ENCODE measurements around the gene KIAA1217. TPM values are rescaled to one million over a fixed set of nuclear protein-coding genes. Genes with fewer than 3 reads are reported as not detected.

Gene KIAA1217
- polyA plus RNA-seq, 1 of the 3 experiments (the other 2 are of a cell fraction): 7.2 TPM

DNA sequence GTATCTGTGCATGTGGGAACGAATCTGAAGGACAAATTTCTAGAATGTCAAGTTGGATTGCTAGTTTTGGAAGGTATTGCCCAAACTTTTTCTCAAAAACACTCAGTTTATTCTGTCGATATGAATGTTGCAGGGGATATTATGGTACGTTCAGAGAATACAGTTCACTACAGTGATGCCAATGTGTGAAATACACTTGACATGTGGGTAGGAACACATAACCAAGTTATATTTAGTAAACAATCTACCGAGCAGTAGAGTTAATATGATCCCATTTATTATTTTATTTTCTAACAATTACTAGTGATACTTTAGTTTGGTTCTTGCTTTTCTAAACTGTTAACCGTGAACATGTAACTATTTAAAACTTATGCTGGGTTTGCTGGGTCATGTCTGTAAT lies 37.4 kb downstream of the KIAA1217 start:
- Histone ChIP-seq H3K79me2 (ENCODE audit: insufficient read depth) (no peaks in the 10 kb centered on the region), H3F3A (replicated peaks; ENCODE audit: insufficient read depth) (no peaks in the 10 kb centered on the region), H3K9ac (no peak overlapping the region), H3K4me2 (no peak overlapping the region), H3K4me3 (ENCODE audit: low read depth in 2 of 2, low read length in 1 of 2) (no peak overlapping the region), H3K9me2 (no peaks in the 10 kb centered on the region), H3K36me3 (replicated peaks in 1 of 2; ENCODE audit: control insufficient read depth in 1 of 2, insufficient read depth in 2 of 2, low read length in 1 of 2) (no peaks in the 10 kb centered on the region), H3K9me3 (no peaks in the 10 kb centered on the region), H3K4me1 (ENCODE audit: control insufficient read depth in 1 of 2, insufficient read depth in 2 of 2, low read depth in 1 of 2, low read length in 1 of 2) (peaks cover 0 to 4% of the 10 kb centered on the region in 2 experiments; a peak in 2 of 4 replicates), H2AFZ (ENCODE audit: low read depth) (no peak overlapping the region), H3K27ac (ENCODE audit: low read depth in 2 of 2, low read length in 1 of 2) (no peak overlapping the region), H3K27me3 (ENCODE audit: insufficient read depth) (no peaks in the 10 kb centered on the region), H4K20me1 (ENCODE audit: insufficient read depth) (no peaks in the 10 kb centered on the region)
- DNase-seq: no peak
- ChIA-PET CTCF (no interaction called here), POLR2A (no interaction called here)
- TF ChIP-seq NFIC (IDR thresholded peaks at IDR 0.05; ENCODE audit: borderline replicate concordance): no peak
- no peak for TF ChIP-seq FOXM1 (IDR thresholded peaks at IDR 0.05; ENCODE audit: low read depth)
- no peak for TF ChIP-seq RXRA (IDR thresholded peaks at IDR 0.05; ENCODE audit: borderline replicate concordance, low read depth)
- TF ChIP-seq, protein P1, sequence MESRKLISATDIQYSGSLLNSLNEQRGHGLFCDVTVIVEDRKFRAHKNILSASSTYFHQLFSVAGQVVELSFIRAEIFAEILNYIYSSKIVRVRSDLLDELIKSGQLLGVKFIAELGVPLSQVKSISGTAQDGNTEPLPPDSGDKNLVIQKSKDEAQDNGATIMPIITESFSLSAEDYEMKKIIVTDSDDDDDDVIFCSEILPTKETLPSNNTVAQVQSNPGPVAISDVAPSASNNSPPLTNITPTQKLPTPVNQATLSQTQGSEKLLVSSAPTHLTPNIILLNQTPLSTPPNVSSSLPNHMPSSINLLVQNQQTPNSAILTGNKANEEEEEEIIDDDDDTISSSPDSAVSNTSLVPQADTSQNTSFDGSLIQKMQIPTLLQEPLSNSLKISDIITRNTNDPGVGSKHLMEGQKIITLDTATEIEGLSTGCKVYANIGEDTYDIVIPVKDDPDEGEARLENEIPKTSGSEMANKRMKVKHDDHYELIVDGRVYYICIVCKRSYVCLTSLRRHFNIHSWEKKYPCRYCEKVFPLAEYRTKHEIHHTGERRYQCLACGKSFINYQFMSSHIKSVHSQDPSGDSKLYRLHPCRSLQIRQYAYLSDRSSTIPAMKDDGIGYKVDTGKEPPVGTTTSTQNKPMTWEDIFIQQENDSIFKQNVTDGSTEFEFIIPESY (IDR thresholded peaks at IDR 0.05; ENCODE audit: borderline replicate concordance, low read depth): no peak
- TF ChIP-seq, protein P2, sequence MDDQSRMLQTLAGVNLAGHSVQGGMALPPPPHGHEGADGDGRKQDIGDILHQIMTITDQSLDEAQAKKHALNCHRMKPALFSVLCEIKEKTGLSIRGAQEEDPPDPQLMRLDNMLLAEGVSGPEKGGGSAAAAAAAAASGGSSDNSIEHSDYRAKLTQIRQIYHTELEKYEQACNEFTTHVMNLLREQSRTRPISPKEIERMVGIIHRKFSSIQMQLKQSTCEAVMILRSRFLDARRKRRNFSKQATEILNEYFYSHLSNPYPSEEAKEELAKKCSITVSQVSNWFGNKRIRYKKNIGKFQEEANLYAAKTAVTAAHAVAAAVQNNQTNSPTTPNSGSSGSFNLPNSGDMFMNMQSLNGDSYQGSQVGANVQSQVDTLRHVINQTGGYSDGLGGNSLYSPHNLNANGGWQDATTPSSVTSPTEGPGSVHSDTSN (IDR thresholded peaks at IDR 0.05): no peak
- TF ChIP-seq MXI1 (IDR thresholded peaks at IDR 0.05; ENCODE audit: low read depth, low read length): no peak
- TF ChIP-seq, protein P3, sequence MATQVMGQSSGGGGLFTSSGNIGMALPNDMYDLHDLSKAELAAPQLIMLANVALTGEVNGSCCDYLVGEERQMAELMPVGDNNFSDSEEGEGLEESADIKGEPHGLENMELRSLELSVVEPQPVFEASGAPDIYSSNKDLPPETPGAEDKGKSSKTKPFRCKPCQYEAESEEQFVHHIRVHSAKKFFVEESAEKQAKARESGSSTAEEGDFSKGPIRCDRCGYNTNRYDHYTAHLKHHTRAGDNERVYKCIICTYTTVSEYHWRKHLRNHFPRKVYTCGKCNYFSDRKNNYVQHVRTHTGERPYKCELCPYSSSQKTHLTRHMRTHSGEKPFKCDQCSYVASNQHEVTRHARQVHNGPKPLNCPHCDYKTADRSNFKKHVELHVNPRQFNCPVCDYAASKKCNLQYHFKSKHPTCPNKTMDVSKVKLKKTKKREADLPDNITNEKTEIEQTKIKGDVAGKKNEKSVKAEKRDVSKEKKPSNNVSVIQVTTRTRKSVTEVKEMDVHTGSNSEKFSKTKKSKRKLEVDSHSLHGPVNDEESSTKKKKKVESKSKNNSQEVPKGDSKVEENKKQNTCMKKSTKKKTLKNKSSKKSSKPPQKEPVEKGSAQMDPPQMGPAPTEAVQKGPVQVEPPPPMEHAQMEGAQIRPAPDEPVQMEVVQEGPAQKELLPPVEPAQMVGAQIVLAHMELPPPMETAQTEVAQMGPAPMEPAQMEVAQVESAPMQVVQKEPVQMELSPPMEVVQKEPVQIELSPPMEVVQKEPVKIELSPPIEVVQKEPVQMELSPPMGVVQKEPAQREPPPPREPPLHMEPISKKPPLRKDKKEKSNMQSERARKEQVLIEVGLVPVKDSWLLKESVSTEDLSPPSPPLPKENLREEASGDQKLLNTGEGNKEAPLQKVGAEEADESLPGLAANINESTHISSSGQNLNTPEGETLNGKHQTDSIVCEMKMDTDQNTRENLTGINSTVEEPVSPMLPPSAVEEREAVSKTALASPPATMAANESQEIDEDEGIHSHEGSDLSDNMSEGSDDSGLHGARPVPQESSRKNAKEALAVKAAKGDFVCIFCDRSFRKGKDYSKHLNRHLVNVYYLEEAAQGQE (IDR thresholded peaks at IDR 0.05; ENCODE audit: low read depth, low read length): no peak
- no peak for TF ChIP-seq EP300 (IDR thresholded peaks at IDR 0.05; ENCODE audit: borderline replicate concordance in 1 of 2, low read depth in 1 of 2, low read length in 1 of 2)
- TF ChIP-seq, protein P4, sequence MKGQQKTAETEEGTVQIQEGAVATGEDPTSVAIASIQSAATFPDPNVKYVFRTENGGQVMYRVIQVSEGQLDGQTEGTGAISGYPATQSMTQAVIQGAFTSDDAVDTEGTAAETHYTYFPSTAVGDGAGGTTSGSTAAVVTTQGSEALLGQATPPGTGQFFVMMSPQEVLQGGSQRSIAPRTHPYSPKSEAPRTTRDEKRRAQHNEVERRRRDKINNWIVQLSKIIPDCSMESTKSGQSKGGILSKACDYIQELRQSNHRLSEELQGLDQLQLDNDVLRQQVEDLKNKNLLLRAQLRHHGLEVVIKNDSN (IDR thresholded peaks at IDR 0.05; ENCODE audit: borderline replicate concordance, low read depth): no peak
- no peak for TF ChIP-seq GABPA (IDR thresholded peaks at IDR 0.05; ENCODE audit: low read depth)
- 74% methylated on average over 5 of the region's 5 CpGs for WGBS (ENCODE audit: low lambda C conversion rate)
